ENCODE data around the gene HYAL4. TPM values are rescaled to one million over a fixed set of nuclear protein-coding genes. Genes with fewer than 3 reads are reported as not detected.

HYAL4 gene
- total and polyA plus RNA-seq, 2 donors from 2014 or later: 0.24 TPM; not detected in 1

DNA sequence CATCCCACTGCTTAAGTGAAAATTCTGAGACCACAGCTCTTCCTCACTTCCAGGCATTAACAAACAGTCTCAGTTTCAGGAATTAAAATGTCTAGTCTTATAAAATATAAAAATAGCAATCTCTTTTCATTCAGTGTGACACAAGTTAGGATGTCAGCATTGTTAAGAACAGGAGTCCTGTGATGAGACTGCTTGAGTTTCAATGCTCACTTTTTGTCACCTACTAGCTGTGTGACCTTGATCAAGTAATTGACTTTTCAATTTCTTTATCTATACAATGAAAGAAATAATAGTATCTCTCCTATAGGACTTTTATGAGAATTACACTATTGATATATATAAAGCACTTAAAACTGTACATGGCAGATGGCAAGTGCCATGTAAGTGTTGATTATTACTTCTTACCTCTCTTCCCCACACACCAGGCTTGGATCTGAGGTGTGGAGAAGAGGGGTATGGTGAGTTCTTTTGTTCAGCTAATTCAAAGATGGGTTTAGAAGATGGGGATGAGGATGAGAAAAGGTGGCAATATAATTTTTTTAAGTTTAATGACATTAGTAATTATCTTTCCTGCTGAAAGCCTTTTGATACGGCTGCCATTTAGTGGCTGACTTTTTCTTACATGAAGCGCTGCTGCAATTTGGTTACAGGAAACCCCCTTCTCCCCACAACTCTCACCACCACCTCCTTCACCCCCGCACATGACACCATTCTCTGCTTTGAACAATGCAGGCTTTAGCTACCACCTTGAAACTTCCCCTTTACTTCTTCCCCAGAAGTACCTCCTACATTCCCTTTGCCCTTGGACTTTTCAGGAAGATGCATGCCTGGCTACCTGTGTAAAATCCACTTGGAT lies 20.8 kb upstream of the HYAL4 start:
- DNase-seq (no peak), FAIRE-seq (no peak)
- H3K4me3 ChIP-seq (ENCODE audit: low read length in 3 of 3): no peak overlapping the region
- no peaks in the 10 kb centered on the region for H3K4me1 ChIP-seq (ENCODE audit: control insufficient read depth in 2 of 3, insufficient read depth in 2 of 3, low read depth in 1 of 3, low read length in 3 of 3)
- no peaks in the 10 kb centered on the region for H3K36me3 ChIP-seq (ENCODE audit: control insufficient read depth in 2 of 3, insufficient read depth in 3 of 3, low read length in 3 of 3)
- intact Hi-C loops (cut with DNase I): no loop called here
- H3K27ac ChIP-seq (ENCODE audit: low read depth in 2 of 2, low read length in 2 of 2): no peak overlapping the region
- TF ChIP-seq CTCF (IDR thresholded peaks at IDR 0.05; ENCODE audit: borderline replicate concordance, extremely low read depth, insufficient read depth): no peak
- H3K9me3 ChIP-seq (ENCODE audit: control insufficient read depth in 2 of 3, insufficient read depth in 1 of 3, low read length in 3 of 3): no peaks in the 10 kb centered on the region
- no peak overlapping the region for H3K9ac ChIP-seq (ENCODE audit: low read length in 3 of 3)
- no peaks in the 10 kb centered on the region for H3K27me3 ChIP-seq (ENCODE audit: control insufficient read depth, insufficient read depth, low read length)

GRCh38 chr7:123824754-123825067 lies 20.3 kb upstream of the HYAL4 start:
- Histone ChIP-seq H3K4me3 (ENCODE audit: low read length in 3 of 3) (no peak overlapping the region), H3K27me3 (ENCODE audit: control insufficient read depth, insufficient read depth, low read length) (no peaks in the 10 kb centered on the region), H3K27ac (ENCODE audit: low read depth in 2 of 2, low read length in 2 of 2) (no peak overlapping the region), H3K9ac (ENCODE audit: low read length in 3 of 3) (no peak overlapping the region), H3K9me3 (ENCODE audit: control insufficient read depth in 2 of 3, insufficient read depth in 1 of 3, low read length in 3 of 3) (no peaks in the 10 kb centered on the region), H3K4me1 (ENCODE audit: control insufficient read depth in 2 of 3, insufficient read depth in 2 of 3, low read depth in 1 of 3, low read length in 3 of 3) (no peaks in the 10 kb centered on the region), H3K36me3 (ENCODE audit: control insufficient read depth in 2 of 3, insufficient read depth in 3 of 3, low read length in 3 of 3) (no peaks in the 10 kb centered on the region)
- no peak for DNase-seq
- TF ChIP-seq CTCF (IDR thresholded peaks at IDR 0.05; ENCODE audit: borderline replicate concordance, extremely low read depth, insufficient read depth): no peak
- intact Hi-C loops (cut with DNase I): no loop called here
- FAIRE-seq: no peak

DNA sequence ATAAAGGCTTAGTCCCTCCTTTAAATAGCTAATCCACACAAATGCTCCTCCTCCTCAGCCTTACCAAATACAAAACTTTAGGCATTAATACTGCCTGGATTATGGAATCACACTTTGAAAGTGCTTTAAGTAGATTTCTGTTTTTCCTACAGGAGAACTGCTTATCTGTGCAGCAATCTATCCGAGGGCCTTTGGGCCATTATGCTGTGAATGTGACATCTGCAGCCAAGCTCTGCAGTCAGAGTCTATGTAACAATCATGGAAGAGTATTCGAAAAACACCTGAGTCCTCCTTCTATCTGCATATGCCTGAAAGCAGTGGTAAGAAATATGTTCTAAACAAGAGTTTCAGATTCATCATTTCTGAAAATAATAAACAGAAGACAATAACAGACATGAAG lies 16.2 kb upstream of the HYAL4 start:
- intact Hi-C loops (cut with DNase I): no loop called here
- FAIRE-seq (no peak), DNase-seq (no peak)
- H3K36me3 ChIP-seq (ENCODE audit: control insufficient read depth in 2 of 3, insufficient read depth in 3 of 3, low read length in 3 of 3): no peaks in the 10 kb centered on the region
- no peaks in the 10 kb centered on the region for H3K9me3 ChIP-seq (ENCODE audit: control insufficient read depth in 2 of 3, insufficient read depth in 1 of 3, low read length in 3 of 3)
- no peak for TF ChIP-seq CTCF (IDR thresholded peaks at IDR 0.05; ENCODE audit: borderline replicate concordance, extremely low read depth, insufficient read depth)
- H3K27ac ChIP-seq (ENCODE audit: low read depth in 2 of 2, low read length in 2 of 2): no peak overlapping the region
- no peak overlapping the region for H3K4me3 ChIP-seq (ENCODE audit: low read length in 3 of 3)
- H3K27me3 ChIP-seq (ENCODE audit: control insufficient read depth, insufficient read depth, low read length): no peaks in the 10 kb centered on the region
- no peak overlapping the region for H3K9ac ChIP-seq (ENCODE audit: low read length in 3 of 3)
- no peaks in the 10 kb centered on the region for H3K4me1 ChIP-seq (ENCODE audit: control insufficient read depth in 2 of 3, insufficient read depth in 2 of 3, low read depth in 1 of 3, low read length in 3 of 3)
